Right ventricle myocardium superior (tissue), 1 donor: ENCODE measurements around the gene BLCAP. TPM values are rescaled to one million over a fixed set of nuclear protein-coding genes. Genes with fewer than 3 reads are reported as not detected.
"Not testable (repeated sequence)": the region's sequence is repeated elsewhere in the genome, so short reads cannot be mapped to it uniquely, and the experiment has no call there.

ENCODE experiments used
- ATAC-seq: fragments of 200-7000 bp; cut with Tn5 transposase; one replicate; pipeline ENCODE4 v1.9.1; 2020; ENCODE audit warnings: mild to moderate bottlenecking; ENCODE audit not compliant: poor library complexity
- DNase-seq: peaks from one replicate; pipeline ENCODE4 v3.0.0-alpha.2; 2020
- intact Hi-C: fragments of 100-400 bp; cut with DNase I; formaldehyde crosslinking; loops from one replicate; pipeline ENCODE4 v1.11.2; 2022
- total RNA-seq: library from RNA; stranded (reverse); fragmentation: NEBNext Ultra II Directional; extraction: Animal tissue kit (Norgen Biotek cat#: 25700); gene quantifications from one replicate; pipeline ENCODE4 v1.2.1, GENCODE V29; 2021
- donor health status: DM: no; HTN: yes; CAD: no; lungs with severe emphysema.

BLCAP gene
- total RNA-seq, 1 donor from 2014 or later = 90.2 TPM

DNA sequence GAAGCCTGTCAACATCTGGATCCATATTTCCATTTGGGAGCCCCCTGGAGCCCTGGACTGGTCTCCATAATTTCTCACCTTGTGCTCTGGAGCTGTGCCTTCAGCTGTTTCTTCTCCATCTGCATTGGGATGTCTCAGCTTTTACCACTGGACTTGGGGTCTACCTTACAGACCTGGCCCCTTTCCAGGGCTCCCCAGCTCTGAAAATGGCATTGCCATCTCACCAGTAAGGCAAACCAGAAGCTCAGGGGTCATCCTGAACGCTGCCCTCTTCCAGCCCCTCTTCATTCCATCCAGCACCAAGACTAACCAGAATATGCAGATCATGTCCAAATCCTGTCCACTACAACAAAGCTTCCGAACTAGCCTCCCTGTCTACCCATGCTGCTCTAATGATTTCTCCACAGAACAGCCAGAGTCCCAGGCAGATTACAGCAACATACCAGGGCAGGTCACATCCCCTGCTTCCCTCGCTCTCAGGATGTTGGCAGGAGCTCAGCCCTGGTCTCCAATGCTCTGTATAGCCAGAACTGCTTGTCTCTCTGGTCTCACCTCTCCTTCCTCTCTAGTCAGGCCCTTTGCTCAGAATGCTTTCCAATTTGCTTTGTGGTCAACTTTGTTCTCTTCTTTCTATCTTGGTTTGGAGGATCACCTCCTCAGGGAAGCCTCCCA lies 24.3 kb downstream of the BLCAP start:
- ATAC-seq = peak; percentile 82
- intact Hi-C loops = no loop called here
- peak; percentile 58 for DNase-seq

- no peak for DNase-seq
- no peak for ATAC-seq
- intact Hi-C loops = no loop called here
Measured at GRCh38 chr20:37502654-37503053, 25.0 kb downstream of the BLCAP start.

DNA sequence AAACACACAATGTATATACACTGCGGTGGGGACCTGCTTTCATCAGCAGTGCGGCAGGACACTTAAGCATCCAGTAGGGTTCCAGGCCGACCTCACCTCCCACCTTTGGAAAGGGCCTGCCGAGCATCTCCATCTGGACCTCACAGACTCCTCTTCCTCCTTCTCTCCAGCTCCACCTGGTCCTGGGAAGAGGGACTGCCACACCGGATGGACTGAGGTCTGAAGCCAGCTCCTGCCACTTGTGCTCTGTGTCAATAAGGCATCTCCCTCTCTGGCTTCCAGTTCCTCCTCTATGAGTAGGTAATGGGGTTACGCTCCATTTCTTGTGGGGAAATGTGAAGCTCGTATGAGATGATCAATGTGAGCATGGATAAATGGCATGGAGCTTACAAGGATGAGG lies 25.7 kb downstream of the BLCAP start:
- DNase-seq (no peak), ATAC-seq (no peak)
- intact Hi-C loops = no loop called here

DNA sequence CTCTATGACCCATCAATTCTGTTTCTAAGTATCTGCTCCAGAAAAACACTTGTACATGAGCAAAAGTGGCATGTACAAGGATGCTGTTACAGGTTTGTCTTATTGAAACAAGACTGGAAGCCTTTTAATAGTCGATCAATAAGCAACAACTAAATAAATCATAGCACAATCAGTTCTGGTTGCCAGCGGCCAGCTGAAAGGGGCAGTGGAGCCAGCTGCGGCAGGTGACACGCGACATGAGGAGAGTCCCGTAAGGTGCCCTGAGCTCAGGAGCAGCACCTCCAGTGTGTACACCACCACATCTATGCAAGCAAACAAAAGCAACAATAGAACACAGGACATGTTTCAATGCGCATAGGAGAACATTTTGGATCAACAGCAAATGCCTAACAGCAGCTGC lies 27.4 kb downstream of the BLCAP start:
- ATAC-seq (no peak), DNase-seq (no peak)
- intact Hi-C loops = no loop called here

GRCh38 chr20:37498066-37498665 lies 29.5 kb downstream of the BLCAP start:
- ATAC-seq (no peak), DNase-seq (no peak)
- intact Hi-C loops = no loop called here

- ATAC-seq = no peak
- DNase-seq = no peak
- intact Hi-C loops = no loop called here
Measured at GRCh38 chr20:37494796-37495195, 32.9 kb downstream of the BLCAP start.

DNA sequence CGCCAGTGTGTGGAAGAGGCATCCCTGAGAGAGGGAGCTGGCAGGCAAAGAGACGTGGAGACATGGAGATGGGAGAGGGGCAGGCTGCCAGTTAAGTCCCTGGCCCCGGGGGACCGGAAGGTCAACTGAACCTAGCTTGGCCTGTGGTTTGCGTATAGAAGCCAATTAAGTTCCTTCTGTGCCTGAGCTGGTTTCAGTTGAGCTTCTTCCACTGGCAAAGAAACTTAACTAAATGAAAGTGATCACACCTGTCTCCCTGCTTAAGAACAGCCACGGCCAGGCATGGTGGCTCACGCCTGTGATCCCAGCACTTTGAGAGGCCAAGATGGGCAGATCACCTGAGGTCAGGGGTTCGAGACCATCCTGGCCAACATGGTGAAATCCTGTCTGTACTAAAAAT lies 33.4 kb downstream of the BLCAP start:
- ATAC-seq (no peak), DNase-seq (no peak)
- intact Hi-C loops = no loop called here

- DNase-seq (no peak), ATAC-seq (no peak)
- intact Hi-C loops = no loop called here
Measured at GRCh38 chr20:37492945-37493344, 34.7 kb downstream of the BLCAP start.

DNA sequence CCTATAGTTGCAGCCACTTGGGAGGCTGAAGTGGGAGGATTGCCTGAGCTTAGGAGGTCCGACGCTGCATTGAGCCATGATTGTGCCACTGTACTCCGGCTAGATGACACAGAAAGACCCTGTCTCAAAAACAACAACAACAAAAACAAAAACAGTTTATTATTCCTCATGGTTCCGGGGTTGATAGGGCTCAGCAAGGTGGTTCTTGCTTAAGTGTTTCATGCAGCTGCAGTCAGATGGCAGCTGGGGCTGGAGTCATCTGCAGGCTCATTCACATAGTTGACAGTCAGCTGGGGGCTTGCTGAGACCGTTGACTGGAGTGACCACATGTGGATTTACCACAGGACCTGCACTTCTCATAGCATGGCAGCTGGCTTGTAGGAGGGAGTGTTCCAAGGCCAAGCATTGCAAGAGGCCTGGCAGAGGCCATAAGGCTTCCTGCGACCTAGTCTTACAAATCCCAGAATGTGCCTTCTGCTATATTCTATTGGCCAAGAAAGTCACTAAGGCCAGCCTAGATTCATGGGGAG lies 35.5 kb downstream of the BLCAP start:
- ATAC-seq (no peak), DNase-seq (no peak)
- intact Hi-C loops = no loop called here

DNA sequence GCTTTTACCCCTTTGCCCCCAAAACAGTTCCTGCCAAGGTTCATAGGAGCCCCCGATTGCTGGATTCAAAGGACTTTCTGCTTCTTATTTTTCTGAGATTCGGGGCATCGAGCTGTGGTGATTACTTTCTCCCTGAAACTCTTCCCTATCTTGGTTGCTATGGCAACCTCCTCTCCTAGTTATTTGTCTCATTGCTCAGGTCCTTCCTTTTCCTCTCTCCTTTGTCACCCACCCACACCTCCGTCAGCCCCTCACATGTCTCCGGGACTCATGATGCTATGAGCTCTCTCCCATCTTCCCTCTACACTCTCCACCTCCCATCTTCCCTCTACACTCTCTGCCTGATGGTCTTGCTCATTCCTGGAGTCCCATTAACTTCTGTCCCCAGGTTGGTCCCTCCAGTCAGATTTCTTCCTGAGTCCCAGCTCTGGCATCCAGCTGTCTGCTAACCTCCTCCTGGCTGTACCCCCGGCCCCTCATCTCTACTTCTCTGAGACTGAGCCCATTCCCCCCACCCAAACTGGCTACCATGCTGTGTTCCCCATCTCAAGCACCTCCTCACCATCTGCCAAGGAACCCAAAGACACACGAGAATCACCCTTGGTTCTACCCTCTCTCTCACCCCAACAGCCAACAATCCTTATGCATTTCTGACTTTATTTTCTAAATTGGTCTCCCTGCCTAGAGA lies 36.9 kb downstream of the BLCAP start:
- no peak for ATAC-seq
- DNase-seq = no peak
- intact Hi-C loops = no loop called here

DNA sequence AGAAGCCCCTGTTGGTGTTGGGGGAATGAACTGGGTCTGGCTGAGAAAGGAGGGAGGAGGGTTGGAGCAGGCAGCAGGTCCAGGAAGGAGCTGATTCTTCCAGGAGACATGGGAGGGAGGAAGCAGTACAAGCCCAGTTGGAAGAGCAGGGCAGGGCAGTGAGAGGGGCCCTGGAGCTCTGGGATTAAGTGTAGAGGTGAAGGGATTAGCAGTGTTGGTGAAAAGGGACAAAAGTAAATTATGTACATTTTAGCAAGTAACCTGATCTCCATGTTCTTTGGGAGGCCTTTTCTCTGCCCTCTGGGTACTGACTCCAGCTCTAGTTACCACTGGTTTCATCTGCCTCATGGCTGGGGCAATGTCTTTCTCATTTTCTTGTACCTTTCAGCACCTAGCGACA lies 41.5 kb downstream of the BLCAP start:
- not testable (repeated sequence) for ATAC-seq, DNase-seq

GRCh38 chr20:37484331-37484730 lies 43.3 kb downstream of the BLCAP start:
- no peak for ATAC-seq
- intact Hi-C loops = no loop called here
- DNase-seq = no peak

More for the DNA sequence above, 41.5 kb downstream of the BLCAP start:
- intact Hi-C loops = not testable (repeated sequence)

- intact Hi-C loops = no loop called here
Measured at GRCh38 chr20:37481610-37482009, 46.1 kb downstream of the BLCAP start.

DNA sequence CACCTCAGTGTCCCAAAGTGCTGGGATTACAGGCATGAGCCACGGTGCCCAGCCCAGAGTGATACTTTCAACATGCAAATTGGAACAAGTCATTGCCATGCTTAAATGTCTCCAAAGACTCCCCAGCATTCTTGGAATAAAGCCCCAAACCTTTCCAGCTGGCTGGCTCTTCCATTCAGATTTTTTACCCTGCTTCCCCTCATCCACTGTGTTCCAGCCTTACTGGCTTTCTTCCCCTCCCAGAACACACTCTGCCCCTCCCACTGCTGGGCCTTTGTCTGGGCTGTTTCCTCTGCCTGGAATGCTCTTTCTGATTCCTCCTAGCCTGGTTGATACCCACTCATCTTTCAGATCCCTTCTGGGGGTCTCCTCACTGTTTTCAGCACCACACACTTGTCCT lies 46.8 kb downstream of the BLCAP start:
- no peak for ATAC-seq
- DNase-seq = no peak
- intact Hi-C loops = no loop called here

More at GRCh38 chr20:37481610-37482009, 46.1 kb downstream of the BLCAP start:
- DNase-seq = no peak
- ATAC-seq = no peak

- intact Hi-C loops = no loop called here
- DNase-seq (no peak), ATAC-seq (no peak)
Measured at GRCh38 chr20:37479925-37480691, 47.6 kb downstream of the BLCAP start.

- DNase-seq (no peak), ATAC-seq (no peak)
- intact Hi-C loops = no loop called here
Measured at GRCh38 chr20:37479266-37479665, 48.4 kb downstream of the BLCAP start.

DNA sequence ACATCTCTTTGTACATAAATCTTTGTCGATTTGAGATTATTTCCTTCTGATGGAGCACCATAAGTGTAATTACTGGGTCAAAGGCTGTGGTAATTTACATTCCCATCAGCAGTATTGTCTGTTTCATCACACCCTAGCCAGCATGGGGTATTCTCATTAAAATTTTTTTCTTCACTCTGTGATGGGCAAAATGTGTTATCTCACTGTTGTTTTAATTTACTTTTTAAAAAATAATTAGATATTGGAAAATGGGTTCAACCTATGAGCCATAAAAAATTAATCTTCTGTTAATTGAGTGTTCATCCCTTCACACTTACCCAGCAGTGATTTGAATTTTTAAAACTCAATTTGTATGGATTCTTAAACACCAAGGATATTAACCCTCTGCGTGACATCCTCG lies 50.6 kb downstream of the BLCAP start:
- intact Hi-C loops = no loop called here
- ATAC-seq (no peak), DNase-seq (no peak)

DNA sequence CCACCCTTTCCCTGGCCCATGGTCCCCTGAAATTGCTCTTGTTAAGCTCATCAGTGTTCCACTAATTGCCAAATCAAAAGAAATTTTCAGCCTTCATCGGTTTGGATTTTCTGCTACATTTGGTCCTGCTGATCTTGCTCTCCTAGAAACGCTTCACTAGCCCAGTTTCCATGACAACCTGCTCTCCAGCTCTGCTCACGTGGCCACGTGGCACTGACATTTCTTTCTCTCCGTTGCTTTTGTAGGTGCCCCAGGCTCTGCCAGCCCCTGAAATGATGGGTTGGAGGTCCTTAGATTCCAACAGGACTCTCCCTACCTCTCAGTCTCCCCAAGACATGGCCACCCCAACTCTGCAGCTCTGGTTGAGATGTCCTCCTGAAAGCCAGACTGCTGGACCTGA lies 52.4 kb downstream of the BLCAP start:
- intact Hi-C loops = no loop called here

DNA sequence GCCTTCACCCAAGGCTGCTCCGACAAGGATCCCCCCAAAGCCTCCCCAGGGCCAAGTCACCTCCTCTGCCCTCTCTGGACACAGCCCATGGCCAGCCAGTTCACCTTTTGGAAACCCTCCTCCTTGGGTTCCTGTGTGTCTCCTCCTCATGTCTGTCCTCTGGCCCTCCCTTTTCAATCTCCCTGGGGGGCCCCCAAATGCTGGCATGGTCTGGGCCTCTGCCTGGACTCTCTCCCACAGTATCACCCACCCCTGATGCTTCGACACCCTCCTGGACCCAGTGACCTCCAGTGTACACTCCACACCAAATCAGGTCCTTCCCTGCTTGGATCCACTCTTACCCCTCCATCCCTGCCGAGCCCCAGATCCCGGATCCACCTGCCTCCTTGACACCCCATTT lies 53.3 kb downstream of the BLCAP start:
- ATAC-seq (no peak), DNase-seq (no peak)
- intact Hi-C loops = no loop called here

More for the DNA sequence above, 52.4 kb downstream of the BLCAP start:
- no peak for DNase-seq
- ATAC-seq = no peak
